Coronary artery (tissue), 2 donors: ENCODE data around the gene CASP7.

Source experiments
- DNase-seq: peaks from one replicate; pipeline ENCODE4 v3.0.0-alpha.2; 2017; ENCODE audit warnings: low spot score
- H3K27ac ChIP-seq, 2 donors: fragments of 200-600 bp; sonication (generic); one replicate each; pipeline ENCODE4 v1.5.1; 2016 to 2019
- H3K4me3 ChIP-seq: fragments of 200-600 bp; sonication (generic); 2 replicates; pipeline ENCODE4 v1.5.1; 2016; ENCODE audit warnings: mild to moderate bottlenecking, moderate library complexity
- CTCF ChIP-seq: fragments of 200-600 bp; sonication (generic); IDR thresholded peaks from one replicate; pipeline ENCODE4 v1.5.1; 2019; ENCODE audit warnings: antibody characterized with exemption

The CASP7 gene

GRCh38 chr10:113687037-113687436, 7.3 kb downstream of the CASP7 start:
- no peak for DNase-seq
- no peak overlapping the region for H3K4me3 ChIP-seq
- TF ChIP-seq CTCF, result no peak
- no peak overlapping the region for H3K27ac ChIP-seq

- Histone ChIP-seq H3K27ac (no peak overlapping the region), H3K4me3 (no peak overlapping the region)
- no peak for DNase-seq
- TF ChIP-seq CTCF, result no peak
Measured at GRCh38 chr10:113689057-113689456, 9.3 kb downstream of the CASP7 start.

- no peak for DNase-seq
- H3K27ac ChIP-seq, result no peak overlapping the region
- no peak overlapping the region for H3K4me3 ChIP-seq
- TF ChIP-seq CTCF, result no peak
Measured at GRCh38 chr10:113689574-113689973, 9.9 kb downstream of the CASP7 start.

- H3K4me3 ChIP-seq, result no peak overlapping the region
- no peak overlapping the region for H3K27ac ChIP-seq
- no peak for DNase-seq
- no peak for TF ChIP-seq CTCF
Measured at GRCh38 chr10:113690749-113691148, 11.0 kb downstream of the CASP7 start.

- no peak for DNase-seq
- H3K4me3 ChIP-seq, result no peak overlapping the region
- TF ChIP-seq CTCF, result no peak
- H3K27ac ChIP-seq, result no peak overlapping the region
Measured at GRCh38 chr10:113691381-113691780, 11.7 kb downstream of the CASP7 start.

- DNase-seq, result no peak
- no peak for TF ChIP-seq CTCF
- no peak overlapping the region for H3K4me3 ChIP-seq
- no peak overlapping the region for H3K27ac ChIP-seq
Measured at GRCh38 chr10:113692271-113692670, 12.6 kb downstream of the CASP7 start.

GRCh38 chr10:113693348-113693747, 13.6 kb downstream of the CASP7 start:
- no peak for DNase-seq
- no peak for TF ChIP-seq CTCF
- Histone ChIP-seq H3K27ac (no peak overlapping the region), H3K4me3 (no peak overlapping the region)
